ENCODE data around the gene SPTBN1. TPM values are rescaled to one million over a fixed set of nuclear protein-coding genes. Genes with fewer than 3 reads are reported as not detected.

Gene SPTBN1
- total and polyA plus RNA-seq, 2 of the 13 experiments (the other 11 are each of a cell fraction or from before 2014, with no cell fraction given): 123 to 299 TPM

GRCh38 chr2:54455131-54455562 lies 980 bp upstream of the SPTBN1 start (continued):
- no peak; the same call in none of the 2 replicates for TF ChIP-seq CSRNP1 (CRISPR knock-in tag; IDR thresholded peaks at IDR 0.05)
- peak; percentile 59; the same call in 1 of the 2 replicates for TF ChIP-seq PAWR (CRISPR knock-in tag; IDR thresholded peaks at IDR 0.05; ENCODE audit: borderline replicate concordance)
- TF ChIP-seq ZNF296 (CRISPR knock-in tag; conservative IDR thresholded peaks at IDR 0.05): 0 out of 2 replicates have a peak, but pooled peaks have one; percentile 1
- peak; percentile 78 for TF ChIP-seq POLR2G (IDR thresholded peaks at IDR 0.05; ENCODE audit: low read depth, low read length)
- TF ChIP-seq SNAPC4 (CRISPR knock-in tag; IDR thresholded peaks at IDR 0.05): no peak
- peak; percentile 80 for TF ChIP-seq PTBP1 (IDR thresholded peaks at IDR 0.05; ENCODE audit: low read depth, low read length, poor library complexity, severe bottlenecking)
- TF ChIP-seq, protein P1, sequence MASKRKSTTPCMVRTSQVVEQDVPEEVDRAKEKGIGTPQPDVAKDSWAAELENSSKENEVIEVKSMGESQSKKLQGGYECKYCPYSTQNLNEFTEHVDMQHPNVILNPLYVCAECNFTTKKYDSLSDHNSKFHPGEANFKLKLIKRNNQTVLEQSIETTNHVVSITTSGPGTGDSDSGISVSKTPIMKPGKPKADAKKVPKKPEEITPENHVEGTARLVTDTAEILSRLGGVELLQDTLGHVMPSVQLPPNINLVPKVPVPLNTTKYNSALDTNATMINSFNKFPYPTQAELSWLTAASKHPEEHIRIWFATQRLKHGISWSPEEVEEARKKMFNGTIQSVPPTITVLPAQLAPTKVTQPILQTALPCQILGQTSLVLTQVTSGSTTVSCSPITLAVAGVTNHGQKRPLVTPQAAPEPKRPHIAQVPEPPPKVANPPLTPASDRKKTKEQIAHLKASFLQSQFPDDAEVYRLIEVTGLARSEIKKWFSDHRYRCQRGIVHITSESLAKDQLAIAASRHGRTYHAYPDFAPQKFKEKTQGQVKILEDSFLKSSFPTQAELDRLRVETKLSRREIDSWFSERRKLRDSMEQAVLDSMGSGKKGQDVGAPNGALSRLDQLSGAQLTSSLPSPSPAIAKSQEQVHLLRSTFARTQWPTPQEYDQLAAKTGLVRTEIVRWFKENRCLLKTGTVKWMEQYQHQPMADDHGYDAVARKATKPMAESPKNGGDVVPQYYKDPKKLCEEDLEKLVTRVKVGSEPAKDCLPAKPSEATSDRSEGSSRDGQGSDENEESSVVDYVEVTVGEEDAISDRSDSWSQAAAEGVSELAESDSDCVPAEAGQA (IDR thresholded peaks at IDR 0.05; ENCODE audit: low read depth): peak; percentile 34; the same call in 1 of the 2 replicates
- TF ChIP-seq, protein P1 (CRISPR knock-in tag; IDR thresholded peaks at IDR 0.05; ENCODE audit: borderline replicate concordance): no peak
- TF ChIP-seq, protein P2, sequence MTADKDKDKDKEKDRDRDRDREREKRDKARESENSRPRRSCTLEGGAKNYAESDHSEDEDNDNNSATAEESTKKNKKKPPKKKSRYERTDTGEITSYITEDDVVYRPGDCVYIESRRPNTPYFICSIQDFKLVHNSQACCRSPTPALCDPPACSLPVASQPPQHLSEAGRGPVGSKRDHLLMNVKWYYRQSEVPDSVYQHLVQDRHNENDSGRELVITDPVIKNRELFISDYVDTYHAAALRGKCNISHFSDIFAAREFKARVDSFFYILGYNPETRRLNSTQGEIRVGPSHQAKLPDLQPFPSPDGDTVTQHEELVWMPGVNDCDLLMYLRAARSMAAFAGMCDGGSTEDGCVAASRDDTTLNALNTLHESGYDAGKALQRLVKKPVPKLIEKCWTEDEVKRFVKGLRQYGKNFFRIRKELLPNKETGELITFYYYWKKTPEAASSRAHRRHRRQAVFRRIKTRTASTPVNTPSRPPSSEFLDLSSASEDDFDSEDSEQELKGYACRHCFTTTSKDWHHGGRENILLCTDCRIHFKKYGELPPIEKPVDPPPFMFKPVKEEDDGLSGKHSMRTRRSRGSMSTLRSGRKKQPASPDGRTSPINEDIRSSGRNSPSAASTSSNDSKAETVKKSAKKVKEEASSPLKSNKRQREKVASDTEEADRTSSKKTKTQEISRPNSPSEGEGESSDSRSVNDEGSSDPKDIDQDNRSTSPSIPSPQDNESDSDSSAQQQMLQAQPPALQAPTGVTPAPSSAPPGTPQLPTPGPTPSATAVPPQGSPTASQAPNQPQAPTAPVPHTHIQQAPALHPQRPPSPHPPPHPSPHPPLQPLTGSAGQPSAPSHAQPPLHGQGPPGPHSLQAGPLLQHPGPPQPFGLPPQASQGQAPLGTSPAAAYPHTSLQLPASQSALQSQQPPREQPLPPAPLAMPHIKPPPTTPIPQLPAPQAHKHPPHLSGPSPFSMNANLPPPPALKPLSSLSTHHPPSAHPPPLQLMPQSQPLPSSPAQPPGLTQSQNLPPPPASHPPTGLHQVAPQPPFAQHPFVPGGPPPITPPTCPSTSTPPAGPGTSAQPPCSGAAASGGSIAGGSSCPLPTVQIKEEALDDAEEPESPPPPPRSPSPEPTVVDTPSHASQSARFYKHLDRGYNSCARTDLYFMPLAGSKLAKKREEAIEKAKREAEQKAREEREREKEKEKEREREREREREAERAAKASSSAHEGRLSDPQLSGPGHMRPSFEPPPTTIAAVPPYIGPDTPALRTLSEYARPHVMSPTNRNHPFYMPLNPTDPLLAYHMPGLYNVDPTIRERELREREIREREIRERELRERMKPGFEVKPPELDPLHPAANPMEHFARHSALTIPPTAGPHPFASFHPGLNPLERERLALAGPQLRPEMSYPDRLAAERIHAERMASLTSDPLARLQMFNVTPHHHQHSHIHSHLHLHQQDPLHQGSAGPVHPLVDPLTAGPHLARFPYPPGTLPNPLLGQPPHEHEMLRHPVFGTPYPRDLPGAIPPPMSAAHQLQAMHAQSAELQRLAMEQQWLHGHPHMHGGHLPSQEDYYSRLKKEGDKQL (CRISPR knock-in tag; IDR thresholded peaks at IDR 0.05; ENCODE audit: low read depth): no peak
- TF ChIP-seq FOXP1 (IDR thresholded peaks at IDR 0.05): no peak
- no peak for TF ChIP-seq FOXP1 (CRISPR knock-in tag; IDR thresholded peaks at IDR 0.05)
